Heart right ventricle (tissue), 16 donors: Measurements from ENCODE around the gene BRCA2. TPM values are rescaled to one million over a fixed set of nuclear protein-coding genes. Genes with fewer than 3 reads are reported as not detected.

ENCODE experiments used
- ATAC-seq, 8 donors: fragments of 200-7000 bp; cut with Tn5 transposase; one replicate each; pipeline ENCODE4 v1.9.1; 2020; ENCODE audit warnings: mild to moderate bottlenecking in 8 of 8, moderate library complexity in 8 of 8, moderate number of reproducible peaks in 1 of 8
- DNase-seq, 2 donors: peaks; one replicate each; pipeline ENCODE4 v3.0.0-alpha.2; 2020
- H3K27ac ChIP-seq, 10 donors: fragments of 200-600 bp; sonication (generic) in 2 of 10; one replicate each; pipeline versions ENCODE4 v1.5.0 to v1.8.0; 2020 to 2022; ENCODE audit warnings: mild to moderate bottlenecking in 3 of 10
- H3K27me3 ChIP-seq, 7 donors: fragments of 200-600 bp; one replicate each; pipeline ENCODE4 v1.8.0; 2021 to 2022; ENCODE audit warnings: mild to moderate bottlenecking in 2 of 7
- H3K36me3 ChIP-seq, 9 donors: fragments of 200-600 bp; sonication (generic) in 1 of 9; one replicate each; pipeline versions ENCODE4 v1.5.0 to v1.8.0; 2020 to 2022; ENCODE audit warnings: mild to moderate bottlenecking in 2 of 9
- H3K4me1 ChIP-seq, 9 donors: fragments of 200-600 bp; sonication (generic) in 1 of 9; one replicate each; pipeline versions ENCODE4 v1.5.0 to v1.8.0; 2020 to 2022; ENCODE audit warnings: mild to moderate bottlenecking in 4 of 9
- H3K4me3 ChIP-seq, 10 donors: fragments of 200-600 bp; sonication (generic) in 2 of 10; one replicate each; pipeline versions ENCODE4 v1.5.0 to v1.8.0; 2020 to 2022; ENCODE audit warnings: mild to moderate bottlenecking in 7 of 10, moderate library complexity in 2 of 10
- H3K9me3 ChIP-seq, 11 donors: fragments of 200-600 bp in 10 of 11; sonication (generic) in 2 of 11; one replicate each; pipeline versions ENCODE4 v1.5.0 to v1.8.0; 2013 to 2022; ENCODE audit warnings: mild to moderate bottlenecking in 2 of 11, control low read depth in 1 of 11, moderate library complexity in 1 of 11
- WGBS, 2 donors: extraction: QIAGEN DNeasy Blood & Tissue Kit; methylation state at CpG; one replicate each; pipeline ENCODE4 v1.1.7; 2013; ENCODE audit warnings: inconsistent platforms in 1 of 2; 5-methylcytosine and 5-hydroxymethylcytosine counted together
- intact Hi-C, 10 donors: fragments of 100-400 bp; cut with DNase I; formaldehyde crosslinking; loops; one replicate each; pipeline versions ENCODE4 v1.11.1 to v1.14.2; 2022
- polyA plus RNA-seq, 2 donors: library from polyadenylated mRNA; stranded (reverse); fragments of 200-250 nt; gene quantifications; one replicate each; pipeline ENCODE4 v1.2.3, GENCODE V29; 2013
- total RNA-seq, 10 donors: library from RNA; stranded (reverse); fragmentation: NEBNext Ultra II Directional in 3 of 10; extraction: Animal tissue kit (Norgen Biotek cat#: 25700) in 3 of 10; gene quantifications; one replicate each; pipeline versions ENCODE4 v1.2.1 to v1.2.4, GENCODE V29; 2021 to 2023
- TF ChIP-seq, protein P1 (sequence below), 9 donors: fragments of 200-600 bp; sonication (generic) in 2 of 9; IDR thresholded peaks; one replicate each; pipeline versions ENCODE4 v1.5.0 to v1.8.0; 2021 to 2022; ENCODE audit warnings: antibody characterized with exemption in 9 of 9, mild to moderate bottlenecking in 5 of 9, moderate library complexity in 1 of 9
- donor health status: Arrhythmogenic right ventricular cardiomyopathy.
- donor health status: ischemic (EF 13 %, LVEDD 7.1; RV severe dilation, severe dysfunction).
- donor health status: healthy with polysubstance abuse.
- donor health status: DM: no; HTN: yes; CAD: no.
- donor health status: DM: no; HTN: no; CAD: no.
- donor health status: ischemic (EF 25% LVEDD 6.9; RV normal size, moderate dysfunction).
- donor health status: ischemic (EF 25% LVEDD 5.7; RV mildly dilated, moderate dysfunction).
- donor health status: healthy.
- donor health status: DM: yes; HTN: yes; CAD: no.
- donor health status: Ischemic cardiomyopathy.
- donor health status: ischemic (EF 35%, LVEDD 5.7; RV mildly dilated, moderate dysfunction).
- donor health status: nonischemic (EF 11% LVEDD 7.7; RV severe dilation, severe dysfunction).
- donor health status: DM: yes; HTN: yes; CAD: no.
- donor health status: PGD.
- donor health status: ischemic (EF 29% LVEDD 5.4; RV normal size, mild dysfunction).
- donor health status: nonischemic (EF 23%, LVEDD 6.1; RV moderate dilation, normal function).

The BRCA2 gene
- total and polyA plus RNA-seq, 12 donors, result 0.04 to 2.3 (median 0.31) TPM

DNA sequence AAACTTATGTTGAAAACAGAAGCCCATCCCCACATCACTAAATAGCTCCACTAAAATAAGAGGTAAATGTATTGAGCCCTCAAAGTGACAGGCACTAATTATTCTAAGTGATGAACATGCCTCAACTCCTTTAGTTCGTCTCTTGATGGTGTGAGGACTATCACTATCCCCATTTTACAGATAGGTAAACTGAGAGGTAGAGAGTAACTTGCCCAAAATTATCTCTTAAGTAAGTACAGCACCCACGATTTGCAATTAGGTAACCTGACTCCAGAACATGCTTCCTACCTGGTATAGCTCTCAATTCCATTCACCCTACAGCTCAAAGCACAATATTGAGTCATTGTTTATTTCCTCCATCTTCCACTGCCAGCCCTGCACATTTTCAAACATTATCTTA lies 12.8 kb upstream of the BRCA2 start:
- H3K27me3 ChIP-seq, result no peaks in the 10 kb centered on the region
- H3K36me3 ChIP-seq, result peaks cover 0 to 10% (median 0%) of the 10 kb centered on the region in 9 donors
- 85 to 92% methylated on average over 2 of the region's 2 CpGs for WGBS, 2 donors
- no peak for DNase-seq
- no peak for ATAC-seq
- no peaks in the 10 kb centered on the region for H3K4me1 ChIP-seq
- intact Hi-C loops, result loop anchor here in 3 of 10 donors (10.0 kb wide), 3 partner anchors 58 to 388 kb away; no protein-coding TSS in a partner anchor
- no peak overlapping the region for H3K4me3 ChIP-seq
- peaks cover 0 to 7% (median 0%) of the 10 kb centered on the region in 11 donors for H3K9me3 ChIP-seq
- TF ChIP-seq, protein P1, sequence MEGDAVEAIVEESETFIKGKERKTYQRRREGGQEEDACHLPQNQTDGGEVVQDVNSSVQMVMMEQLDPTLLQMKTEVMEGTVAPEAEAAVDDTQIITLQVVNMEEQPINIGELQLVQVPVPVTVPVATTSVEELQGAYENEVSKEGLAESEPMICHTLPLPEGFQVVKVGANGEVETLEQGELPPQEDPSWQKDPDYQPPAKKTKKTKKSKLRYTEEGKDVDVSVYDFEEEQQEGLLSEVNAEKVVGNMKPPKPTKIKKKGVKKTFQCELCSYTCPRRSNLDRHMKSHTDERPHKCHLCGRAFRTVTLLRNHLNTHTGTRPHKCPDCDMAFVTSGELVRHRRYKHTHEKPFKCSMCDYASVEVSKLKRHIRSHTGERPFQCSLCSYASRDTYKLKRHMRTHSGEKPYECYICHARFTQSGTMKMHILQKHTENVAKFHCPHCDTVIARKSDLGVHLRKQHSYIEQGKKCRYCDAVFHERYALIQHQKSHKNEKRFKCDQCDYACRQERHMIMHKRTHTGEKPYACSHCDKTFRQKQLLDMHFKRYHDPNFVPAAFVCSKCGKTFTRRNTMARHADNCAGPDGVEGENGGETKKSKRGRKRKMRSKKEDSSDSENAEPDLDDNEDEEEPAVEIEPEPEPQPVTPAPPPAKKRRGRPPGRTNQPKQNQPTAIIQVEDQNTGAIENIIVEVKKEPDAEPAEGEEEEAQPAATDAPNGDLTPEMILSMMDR (IDR thresholded peaks at IDR 0.05), result no peak
- H3K27ac ChIP-seq, result no peak overlapping the region

DNA sequence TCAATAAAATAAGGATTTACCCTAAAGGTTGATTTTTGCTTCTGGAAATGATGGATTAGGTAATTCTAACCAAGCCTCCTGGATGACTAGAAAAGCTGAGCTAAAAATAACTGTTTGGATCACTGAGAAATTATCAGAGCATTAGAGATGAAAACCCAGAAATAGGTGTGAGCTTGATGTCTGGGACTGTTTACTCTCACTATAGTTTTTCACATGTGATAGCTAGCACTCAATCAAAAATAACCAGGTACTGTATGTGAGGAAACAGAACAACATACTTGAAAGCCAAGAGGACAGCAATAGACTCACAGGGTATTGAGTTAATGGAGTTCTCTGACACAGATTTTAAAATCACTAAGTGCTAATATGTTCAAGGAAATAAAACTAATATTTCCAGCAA lies 9.7 kb upstream of the BRCA2 start:
- ATAC-seq (peak in 3 of 8 donors; percentile 32 to 73 (median 47)), DNase-seq (no peak)
- Histone ChIP-seq H3K36me3 (no peaks in the 10 kb centered on the region), H3K4me3 (no peak overlapping the region), H3K27ac (no peak overlapping the region), H3K9me3 (peaks cover 0 to 7% (median 0%) of the 10 kb centered on the region in 11 donors), H3K4me1 (peaks cover 0 to 13% (median 9%) of the 10 kb centered on the region in 9 donors), H3K27me3 (no peaks in the 10 kb centered on the region)
- TF ChIP-seq, protein P1 (IDR thresholded peaks at IDR 0.05), result no peak
- intact Hi-C loops, result loop anchor here in 4 of 10 donors (5.0 to 10.0 kb wide), 5 partner anchors 61 to 478 kb away; no protein-coding TSS in a partner anchor

DNA sequence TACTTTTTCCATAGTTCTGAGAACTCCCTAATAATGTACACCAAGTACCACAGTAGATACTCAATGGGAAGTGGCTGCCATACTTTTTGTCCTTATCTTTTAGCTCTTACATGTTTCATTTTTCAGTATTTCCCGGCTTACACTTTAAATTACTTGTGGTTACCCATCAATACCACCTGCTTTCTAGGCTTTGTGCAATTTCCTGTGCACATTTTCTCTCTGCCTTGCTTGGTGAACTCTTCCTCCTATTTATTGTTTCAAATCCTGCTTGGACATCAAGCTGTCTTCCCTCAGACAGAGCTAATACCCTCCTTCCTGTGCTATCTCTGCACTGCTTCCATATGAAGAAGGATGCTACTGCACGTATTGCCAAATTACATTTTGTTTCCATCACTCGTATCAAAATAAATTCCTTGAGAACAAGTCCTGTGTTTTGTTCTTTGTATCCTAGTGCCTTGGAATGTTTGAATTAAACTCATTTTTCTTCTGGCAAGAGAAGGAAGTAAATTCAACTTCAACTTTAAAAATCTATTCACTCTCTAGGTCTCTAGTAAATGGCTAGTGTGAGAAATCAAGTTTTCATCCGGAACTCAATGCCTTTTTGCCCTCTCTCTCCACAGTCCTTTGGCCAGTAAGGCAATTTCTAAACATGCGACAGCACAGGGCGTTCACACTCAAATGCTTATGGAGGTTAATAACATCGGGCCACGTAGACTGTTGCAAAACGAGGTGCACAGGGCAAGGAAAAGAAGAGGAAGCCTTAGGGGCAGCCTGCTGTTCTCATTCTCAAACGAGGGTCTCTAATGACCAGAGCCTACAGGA lies 5.8 kb upstream of the BRCA2 start:
- Histone ChIP-seq H3K36me3 (no peaks in the 10 kb centered on the region), H3K27me3 (no peaks in the 10 kb centered on the region), H3K4me1 (peaks cover 0 to 18% (median 9%) of the 10 kb centered on the region in 9 donors), H3K4me3 (peak overlapping the region in 7 of 10 donors; percentile 9 to 39 (median 33)), H3K9me3 (peaks cover 0 to 7% (median 0%) of the 10 kb centered on the region in 11 donors), H3K27ac (peak overlapping the region in 3 of 10 donors; percentile 17 to 42 (median 23))
- intact Hi-C loops, result loop anchor here (1.0 to 10.0 kb wide), 12 partner anchors 62 to 485 kb away; no protein-coding TSS in a partner anchor
- TF ChIP-seq, protein P1 (IDR thresholded peaks at IDR 0.05), result no peak
- DNase-seq (no peak), ATAC-seq (peak; percentile 9 to 59 (median 44))
- WGBS, 2 donors, result 47 to 53% methylated on average over 10 of the region's 10 CpGs

DNA sequence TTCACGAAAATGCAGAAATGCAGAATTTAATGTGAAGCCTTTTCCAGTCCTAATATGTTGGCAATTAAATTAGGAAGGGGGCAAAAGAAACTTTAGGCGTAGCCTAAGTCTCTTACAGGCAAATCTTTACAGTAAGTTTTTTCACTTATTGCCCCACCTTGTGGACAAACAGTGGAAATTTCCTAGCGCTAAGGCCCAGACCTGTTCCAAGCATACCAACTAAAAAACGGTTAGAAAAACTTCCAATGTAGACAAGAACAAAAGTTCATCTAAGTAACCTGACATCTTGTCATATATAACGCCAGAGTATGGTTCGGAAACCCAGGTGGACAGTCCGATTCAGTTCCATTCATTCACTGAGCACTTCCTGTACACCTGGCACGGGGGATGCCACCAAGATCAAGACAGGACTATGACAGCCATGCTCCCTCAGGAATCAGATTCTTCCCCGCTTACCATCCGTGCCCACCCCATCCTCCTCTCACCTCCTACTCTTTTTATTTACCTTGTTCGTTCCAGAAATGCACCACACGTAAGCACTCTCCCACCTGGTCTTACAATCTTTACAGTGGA lies 5.1 kb upstream of the BRCA2 start:
- no peaks in the 10 kb centered on the region for H3K27me3 ChIP-seq
- peaks cover 0 to 23% (median 9%) of the 10 kb centered on the region in 9 donors for H3K4me1 ChIP-seq
- WGBS, 2 donors, result 36 to 45% methylated on average over 12 of the region's 12 CpGs
- TF ChIP-seq, protein P1 (IDR thresholded peaks at IDR 0.05), result peak; percentile 65 to 85 (median 76)
- intact Hi-C loops, result loop anchor here in 8 of 10 donors (1.0 to 10.0 kb wide), 8 partner anchors 63 to 485 kb away; no protein-coding TSS in a partner anchor
- peak overlapping the region in 3 of 10 donors; percentile 17 to 42 (median 23) for H3K27ac ChIP-seq
- peak in 1 of 2 donors; percentile 13 for DNase-seq
- no peaks in the 10 kb centered on the region for H3K36me3 ChIP-seq
- peaks cover 0 to 6% (median 0%) of the 10 kb centered on the region in 11 donors for H3K9me3 ChIP-seq
- ATAC-seq, result peak; percentile 66 to 84 (median 75)
- peak overlapping the region in 7 of 10 donors; percentile 9 to 39 (median 33) for H3K4me3 ChIP-seq
